Measurements from ENCODE around the gene COL9A3. TPM values are rescaled to one million over a fixed set of nuclear protein-coding genes. Genes with fewer than 3 reads are reported as not detected.
A peak's percentile ranks its signal among the peaks of the same experiment; 100 is the strongest.

COL9A3 gene
- total RNA-seq, 4 donors from 2014 or later: 6.0 to 223 (median 8.0) TPM

DNA sequence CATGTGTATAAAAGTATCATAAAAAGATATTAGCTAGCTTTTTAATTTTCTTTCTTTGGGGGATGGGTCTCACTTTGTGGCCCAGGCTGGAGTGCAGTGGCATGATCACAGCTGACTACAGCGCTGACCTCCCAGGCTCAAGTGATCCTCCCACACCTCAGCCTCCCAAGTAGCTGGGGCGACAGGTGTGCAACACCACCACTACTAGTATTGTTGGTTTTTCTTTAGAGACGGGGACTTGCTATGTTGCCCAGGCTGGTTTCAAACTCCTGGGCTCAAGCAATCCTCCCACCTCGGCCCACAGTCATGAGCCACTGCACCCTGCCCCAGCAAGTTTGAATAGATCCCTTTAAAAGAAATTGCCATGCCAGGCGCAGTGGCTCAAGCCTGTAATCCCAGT is 38.3 kb downstream of the COL9A3 start:
- peaks cover 0 to 8% (median 0%) of the 10 kb centered on the region in 4 donors for H3K36me3 ChIP-seq
- H3K4me1 ChIP-seq: peaks cover under 1 to 4% (median 1%) of the 10 kb centered on the region in 4 donors
- DNase-seq: no peak
- no peak for TF ChIP-seq POLR2A (IDR thresholded peaks at IDR 0.05)
- no peak for TF ChIP-seq POLR2AphosphoS5 (IDR thresholded peaks at IDR 0.05)
- TF ChIP-seq, protein P1, sequence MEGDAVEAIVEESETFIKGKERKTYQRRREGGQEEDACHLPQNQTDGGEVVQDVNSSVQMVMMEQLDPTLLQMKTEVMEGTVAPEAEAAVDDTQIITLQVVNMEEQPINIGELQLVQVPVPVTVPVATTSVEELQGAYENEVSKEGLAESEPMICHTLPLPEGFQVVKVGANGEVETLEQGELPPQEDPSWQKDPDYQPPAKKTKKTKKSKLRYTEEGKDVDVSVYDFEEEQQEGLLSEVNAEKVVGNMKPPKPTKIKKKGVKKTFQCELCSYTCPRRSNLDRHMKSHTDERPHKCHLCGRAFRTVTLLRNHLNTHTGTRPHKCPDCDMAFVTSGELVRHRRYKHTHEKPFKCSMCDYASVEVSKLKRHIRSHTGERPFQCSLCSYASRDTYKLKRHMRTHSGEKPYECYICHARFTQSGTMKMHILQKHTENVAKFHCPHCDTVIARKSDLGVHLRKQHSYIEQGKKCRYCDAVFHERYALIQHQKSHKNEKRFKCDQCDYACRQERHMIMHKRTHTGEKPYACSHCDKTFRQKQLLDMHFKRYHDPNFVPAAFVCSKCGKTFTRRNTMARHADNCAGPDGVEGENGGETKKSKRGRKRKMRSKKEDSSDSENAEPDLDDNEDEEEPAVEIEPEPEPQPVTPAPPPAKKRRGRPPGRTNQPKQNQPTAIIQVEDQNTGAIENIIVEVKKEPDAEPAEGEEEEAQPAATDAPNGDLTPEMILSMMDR (IDR thresholded peaks at IDR 0.05): no peak
- no peak overlapping the region for H3K4me3 ChIP-seq
- 92 to 96% methylated on average over 2 to 5 of the region's 5 CpGs for WGBS, 2 donors (ENCODE audit: low coverage in 1 of 2)
- intact Hi-C loops (cut with DNase I; ENCODE audit: low total_unique reads) (no loop called here), in situ Hi-C loops (cut with MboI; ENCODE audit: low pct_ligation_motif_present in 1 of 4, low pct_unique_long_range_greater_than_20kb in 1 of 4, low sequenced_read_pairs in 3 of 4) (no loop called here)
- H3K27ac ChIP-seq: no peak overlapping the region
- no peaks in the 10 kb centered on the region for H3K27me3 ChIP-seq
- H3K9me3 ChIP-seq: no peaks in the 10 kb centered on the region

DNA sequence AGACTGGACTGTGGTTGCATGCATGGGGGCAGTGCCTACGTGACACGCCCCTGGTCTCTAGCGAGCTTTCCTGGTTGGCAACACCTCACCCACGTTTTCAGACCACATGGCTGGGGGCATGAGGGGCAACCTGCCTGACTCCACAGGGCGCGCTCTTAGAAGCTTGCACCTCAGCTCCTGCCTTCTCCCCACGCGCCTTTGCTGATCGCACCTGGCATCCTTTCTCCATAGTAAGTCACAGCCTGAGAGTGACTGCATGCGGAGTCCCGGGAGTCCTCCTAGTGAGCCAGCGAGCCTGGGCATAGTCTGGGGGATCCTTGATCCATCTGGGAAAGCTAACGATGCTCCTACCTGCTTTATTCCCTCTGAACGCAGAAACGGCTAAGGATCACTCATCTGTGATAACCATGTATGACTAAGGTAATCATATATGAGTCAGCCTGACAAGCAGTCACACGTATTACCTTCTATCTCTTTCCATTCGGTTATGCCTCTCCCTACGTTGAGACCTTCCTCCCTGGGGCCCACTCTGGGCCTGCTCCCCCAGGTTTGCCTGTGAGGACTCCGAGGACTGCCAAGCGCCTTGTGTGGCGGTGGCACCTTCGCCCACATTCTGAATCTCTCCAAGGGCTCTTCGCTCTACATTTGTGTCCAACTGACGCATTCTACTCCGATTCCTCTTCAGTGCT is 40.2 kb downstream of the COL9A3 start:
- Histone ChIP-seq H3K27ac (no peak overlapping the region), H3K4me1 (peaks cover 7 to 12% (median 9%) of the 10 kb centered on the region in 4 donors), H3K27me3 (peaks cover 4% of the 10 kb centered on the region), H3K4me3 (no peak overlapping the region), H3K36me3 (peaks cover 0 to 8% (median 0%) of the 10 kb centered on the region in 4 donors), H3K9me3 (no peaks in the 10 kb centered on the region)
- intact Hi-C loops (cut with DNase I; ENCODE audit: low total_unique reads): no loop called here
- in situ Hi-C loops (cut with MboI; ENCODE audit: low pct_ligation_motif_present in 1 of 4, low pct_unique_long_range_greater_than_20kb in 1 of 4, low sequenced_read_pairs in 3 of 4): no loop called here
- DNase-seq: no peak
- WGBS, 2 donors (ENCODE audit: low coverage in 1 of 2): 93 to 95% methylated on average over 15 to 25 of the region's 25 CpGs
- no peak for TF ChIP-seq POLR2AphosphoS5 (IDR thresholded peaks at IDR 0.05)
- no peak for TF ChIP-seq POLR2A (IDR thresholded peaks at IDR 0.05)
- no peak for TF ChIP-seq EP300 (IDR thresholded peaks at IDR 0.05; ENCODE audit: low read depth)
- TF ChIP-seq, protein P1 (IDR thresholded peaks at IDR 0.05): no peak

DNA sequence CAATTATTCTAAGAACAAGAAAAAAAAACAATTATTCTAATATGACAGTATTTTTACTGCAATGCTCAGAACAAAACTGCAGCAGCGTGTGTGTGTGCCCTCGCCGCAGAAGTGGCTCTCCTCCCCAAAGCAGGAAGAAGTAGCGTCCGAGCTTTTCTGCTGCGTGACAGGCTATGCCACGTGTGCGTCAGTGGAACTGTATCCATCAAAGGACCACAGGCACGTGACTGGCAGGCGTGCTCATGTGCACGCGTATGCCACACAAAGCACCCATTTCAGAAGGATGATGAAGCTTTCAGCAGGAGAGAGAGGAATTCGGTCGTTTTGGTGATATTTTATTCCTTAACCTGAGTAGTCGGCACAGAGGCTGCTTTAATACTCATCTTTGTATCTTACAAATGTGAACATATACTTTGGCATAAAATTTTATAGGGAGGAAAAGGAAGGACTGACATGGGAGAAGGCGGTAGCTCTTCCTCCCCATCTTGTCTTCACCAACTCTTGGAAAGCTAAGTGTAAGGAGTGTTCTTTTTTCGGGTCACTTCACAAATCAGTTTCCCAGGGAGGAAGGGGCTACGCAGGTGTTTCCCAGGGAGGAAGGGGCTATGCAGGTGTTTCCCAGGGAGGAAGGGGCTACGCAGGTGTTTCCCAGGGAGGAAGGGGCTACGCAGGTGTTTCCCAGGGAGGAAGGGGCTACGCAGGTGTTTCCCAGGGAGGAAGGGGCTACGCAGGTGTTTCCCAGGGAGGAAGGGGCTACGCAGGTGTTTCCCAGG is 41.4 kb downstream of the COL9A3 start:
- Histone ChIP-seq H3K36me3 (peaks cover 0 to 8% (median 0%) of the 10 kb centered on the region in 4 donors), H3K9me3 (no peaks in the 10 kb centered on the region), H3K4me1 (peaks cover 7 to 13% (median 9%) of the 10 kb centered on the region in 4 donors), H3K27me3 (peaks cover 4% of the 10 kb centered on the region), H3K4me3 (no peak overlapping the region), H3K27ac (no peak overlapping the region)
- in situ Hi-C loops (cut with MboI; ENCODE audit: low pct_ligation_motif_present in 1 of 4, low pct_unique_long_range_greater_than_20kb in 1 of 4, low sequenced_read_pairs in 3 of 4): no loop called here
- WGBS, 2 donors (ENCODE audit: low coverage in 1 of 2): 88 to 92% methylated on average over 16 to 20 of the region's 23 CpGs
- DNase-seq: no peak
- intact Hi-C loops (cut with DNase I; ENCODE audit: low total_unique reads): no loop called here
- TF ChIP-seq, protein P1 (IDR thresholded peaks at IDR 0.05): no peak
- TF ChIP-seq POLR2A (IDR thresholded peaks at IDR 0.05) (no peak), POLR2AphosphoS5 (IDR thresholded peaks at IDR 0.05) (no peak), EP300 (IDR thresholded peaks at IDR 0.05; ENCODE audit: low read depth) (no peak)

DNA sequence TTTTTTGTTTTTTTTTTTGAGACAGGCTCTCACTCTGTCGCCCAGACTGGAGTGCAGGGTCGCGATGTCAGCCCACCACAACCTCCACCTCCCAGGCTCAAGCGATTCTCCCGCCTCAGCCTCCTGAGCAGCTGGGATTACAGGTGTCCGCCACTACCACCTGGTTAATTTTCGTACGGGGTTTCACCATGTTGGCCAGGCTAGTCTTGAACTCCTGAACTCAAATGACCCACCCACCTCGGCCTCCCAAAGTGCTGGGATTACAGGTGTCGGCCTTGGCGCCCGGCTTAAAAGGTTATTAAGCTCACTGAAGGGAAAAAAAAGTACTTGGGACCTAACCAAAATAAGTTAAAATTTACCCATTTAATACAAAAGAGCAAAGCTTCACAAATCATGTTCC is 42.9 kb downstream of the COL9A3 start:
- intact Hi-C loops (cut with DNase I; ENCODE audit: low total_unique reads): no loop called here

More for the DNA sequence above, 42.9 kb downstream of the COL9A3 start:
- Histone ChIP-seq H3K4me3 (peak overlapping the region in 1 of 4 donors; percentile 50), H3K27ac (no peak overlapping the region), H3K4me1 (peaks cover 7 to 13% (median 9%) of the 10 kb centered on the region in 4 donors), H3K9me3 (no peaks in the 10 kb centered on the region), H3K27me3 (peaks cover 4% of the 10 kb centered on the region), H3K36me3 (peaks cover 0 to 8% (median 0%) of the 10 kb centered on the region in 4 donors)
- DNase-seq: no peak
- in situ Hi-C loops (cut with MboI; ENCODE audit: low pct_ligation_motif_present in 1 of 4, low pct_unique_long_range_greater_than_20kb in 1 of 4, low sequenced_read_pairs in 3 of 4): no loop called here
- TF ChIP-seq, protein P1 (IDR thresholded peaks at IDR 0.05): no peak
- TF ChIP-seq POLR2AphosphoS5 (IDR thresholded peaks at IDR 0.05) (no peak), POLR2A (IDR thresholded peaks at IDR 0.05) (no peak), EP300 (IDR thresholded peaks at IDR 0.05; ENCODE audit: low read depth) (no peak)
- WGBS, 2 donors (ENCODE audit: low coverage in 1 of 2): 90 to 93% methylated on average over 6 to 12 of the region's 12 CpGs

Data from transverse colon (tissue), 4 donors.